SKM-1 (cell line): ENCODE measurements around the gene CSF1R.
"Not testable (repeated sequence)": the region's sequence is repeated elsewhere in the genome, so short reads cannot be mapped to it uniquely, and the experiment has no call there.

Experiments
- DNase-seq: peaks from one replicate; lab custom pipeline; 2025; ENCODE audit not compliant: unreplicated experiment; lab: John Stamatoyannopoulos, UW

Gene CSF1R

DNA sequence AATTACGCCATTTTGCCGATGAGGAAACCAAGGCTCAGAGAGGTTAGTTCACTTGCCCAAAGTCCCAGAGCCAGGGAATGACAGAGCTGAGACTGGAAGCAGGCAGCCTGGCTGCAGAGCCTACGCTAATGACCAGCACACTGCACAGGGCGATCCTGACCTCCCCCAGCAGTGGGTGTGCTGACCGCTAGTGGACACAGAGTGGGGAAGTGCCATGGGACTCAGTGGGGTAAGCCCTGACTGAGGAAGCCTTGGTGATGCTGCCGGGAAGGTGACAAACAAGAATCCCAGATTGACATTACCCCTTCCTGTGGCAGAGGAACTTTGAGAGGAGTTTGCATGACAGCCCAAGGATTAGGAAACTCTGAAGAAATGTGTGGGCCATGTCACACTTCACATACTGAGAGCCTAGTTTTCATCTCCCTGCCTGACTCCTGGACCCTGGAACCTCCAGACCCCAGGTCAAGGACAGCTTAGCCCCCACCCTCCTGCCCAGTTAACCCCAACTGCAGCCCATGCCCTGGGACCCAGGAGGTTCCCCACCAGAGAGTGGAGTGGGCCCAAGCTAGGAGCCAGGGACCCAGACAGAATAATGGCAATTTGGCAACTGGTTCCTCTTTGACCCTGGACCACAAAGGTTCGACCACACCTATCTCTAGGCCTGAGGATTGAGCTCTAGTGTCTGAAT, 19.7 kb upstream of the CSF1R start:
- DNase-seq = no peak

DNA sequence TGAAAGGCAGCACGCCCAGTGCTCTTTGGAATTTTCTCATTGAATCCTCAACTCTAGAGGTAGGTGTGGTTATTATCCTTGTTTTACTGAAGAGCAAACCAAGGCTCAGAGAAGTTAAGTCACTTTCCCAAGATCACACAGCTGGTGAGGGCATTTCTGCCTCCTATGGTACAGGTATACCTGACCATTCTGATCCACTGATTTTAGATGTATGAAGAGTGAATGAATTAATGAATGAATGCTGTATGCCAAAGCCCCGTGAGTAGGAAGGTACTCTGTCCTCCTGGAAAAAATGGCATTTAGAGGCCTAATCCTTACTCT, 18.2 kb upstream of the CSF1R start:
- DNase-seq = no peak

DNA sequence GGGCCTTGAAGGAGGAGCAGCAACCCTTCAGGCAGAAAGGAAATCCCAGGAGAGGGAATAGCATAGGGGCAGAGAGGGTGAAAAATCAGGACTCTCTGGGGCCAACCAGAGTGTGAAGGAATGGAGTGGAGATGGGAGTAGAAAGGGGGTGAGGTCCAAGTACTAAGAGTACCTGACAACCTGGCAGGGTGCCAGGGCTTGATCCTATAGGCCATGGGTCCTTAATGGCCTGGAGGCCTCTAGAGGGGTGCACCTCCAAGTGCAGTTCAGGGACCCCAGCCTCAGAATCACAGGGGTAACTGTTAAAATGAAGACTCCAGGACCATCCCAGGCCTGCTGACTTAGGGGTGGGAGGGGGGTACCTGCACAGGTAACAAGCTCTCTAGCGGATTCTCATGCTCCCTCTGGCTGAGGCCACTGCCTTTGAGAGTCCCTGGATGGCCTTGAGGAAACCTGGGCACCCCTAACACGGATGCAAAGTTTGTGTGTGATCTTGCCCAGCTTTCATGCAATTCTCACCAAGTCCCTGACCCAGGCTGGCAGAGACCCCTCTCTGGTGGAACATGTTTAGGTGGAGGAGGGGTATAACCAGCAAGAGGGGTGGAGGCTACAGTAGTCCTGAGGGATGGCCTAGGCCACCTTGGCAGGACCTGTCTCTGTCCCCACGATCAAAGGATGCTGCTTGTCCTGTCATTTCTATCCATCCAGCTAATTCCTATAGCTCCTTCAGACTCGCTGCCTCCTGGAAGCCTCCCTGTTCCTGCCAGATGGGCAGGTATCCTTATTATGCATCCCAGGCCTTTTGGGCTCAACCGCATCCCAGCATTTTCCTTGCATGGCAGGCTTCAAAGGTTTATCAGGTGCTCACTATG, 17.6 kb upstream of the CSF1R start:
- no peak for DNase-seq

DNA sequence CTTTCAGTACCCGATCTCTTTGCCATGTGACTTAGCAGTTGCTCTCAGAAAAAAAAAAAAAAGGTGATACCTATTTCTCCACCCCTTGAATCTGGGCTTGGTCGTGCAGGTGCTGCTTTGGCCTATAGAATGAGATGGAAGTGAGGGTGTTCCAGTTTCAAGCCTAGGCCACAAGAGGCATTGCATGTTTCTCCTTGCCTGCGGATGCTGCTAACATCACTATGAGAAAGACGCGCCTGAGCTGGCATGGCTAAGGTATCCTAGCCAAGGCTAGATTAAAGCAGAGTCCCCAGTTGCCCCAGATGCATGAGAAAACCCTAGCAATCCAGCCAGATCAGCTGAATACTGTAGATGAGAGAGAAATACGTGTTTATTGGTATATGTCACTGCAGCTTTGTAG, 14.7 kb upstream of the CSF1R start:
- no peak for DNase-seq

DNA sequence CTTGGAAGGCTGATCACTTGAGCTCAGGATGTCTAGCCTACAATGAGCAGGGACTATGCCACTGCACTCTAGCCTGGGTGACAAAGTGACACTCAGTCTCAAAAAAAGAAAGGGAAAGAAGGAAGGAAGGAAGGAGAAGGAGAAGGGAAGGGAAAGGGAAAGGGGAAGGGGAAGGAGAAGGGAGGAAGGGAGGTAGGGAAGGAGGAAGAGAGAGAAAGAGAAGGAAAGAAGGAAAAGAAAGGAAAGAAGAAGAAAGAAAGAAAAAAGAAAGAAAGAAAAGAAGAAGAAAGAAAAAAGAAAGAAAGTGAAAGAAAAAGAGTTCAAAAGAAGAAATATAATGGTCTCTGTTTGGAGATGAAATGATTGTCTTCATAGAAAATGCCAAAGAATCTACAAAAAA, 10.8 kb upstream of the CSF1R start:
- no peak for DNase-seq

DNA sequence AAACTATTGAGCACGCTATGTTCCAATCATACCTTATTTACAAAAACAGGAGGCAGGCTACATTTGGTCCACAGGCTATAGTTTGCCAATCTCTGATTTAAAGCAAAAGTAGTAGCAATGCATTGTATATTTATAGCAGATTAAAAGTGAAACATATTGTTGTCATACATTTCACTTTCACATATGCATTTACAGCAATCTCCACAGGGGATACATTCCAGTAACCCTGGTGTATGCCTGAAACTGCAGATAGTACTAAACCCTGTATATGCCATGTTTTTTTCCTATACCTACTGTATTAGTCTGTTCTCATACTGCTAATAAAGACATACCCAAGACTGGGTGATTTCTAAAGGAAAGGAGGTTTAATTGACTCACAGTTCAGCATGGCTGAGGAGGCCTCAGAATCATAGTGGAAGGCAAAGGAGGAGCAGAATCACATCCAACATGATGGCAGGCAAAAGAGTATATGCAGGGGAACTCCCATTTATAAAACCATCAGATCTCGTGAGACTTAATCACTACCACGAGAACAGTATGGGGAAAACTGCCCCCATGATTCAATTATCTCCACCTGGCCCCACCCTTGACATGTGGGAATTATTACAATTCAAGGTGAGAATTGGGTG, 5.9 kb upstream of the CSF1R start:
- no peak for DNase-seq

DNA sequence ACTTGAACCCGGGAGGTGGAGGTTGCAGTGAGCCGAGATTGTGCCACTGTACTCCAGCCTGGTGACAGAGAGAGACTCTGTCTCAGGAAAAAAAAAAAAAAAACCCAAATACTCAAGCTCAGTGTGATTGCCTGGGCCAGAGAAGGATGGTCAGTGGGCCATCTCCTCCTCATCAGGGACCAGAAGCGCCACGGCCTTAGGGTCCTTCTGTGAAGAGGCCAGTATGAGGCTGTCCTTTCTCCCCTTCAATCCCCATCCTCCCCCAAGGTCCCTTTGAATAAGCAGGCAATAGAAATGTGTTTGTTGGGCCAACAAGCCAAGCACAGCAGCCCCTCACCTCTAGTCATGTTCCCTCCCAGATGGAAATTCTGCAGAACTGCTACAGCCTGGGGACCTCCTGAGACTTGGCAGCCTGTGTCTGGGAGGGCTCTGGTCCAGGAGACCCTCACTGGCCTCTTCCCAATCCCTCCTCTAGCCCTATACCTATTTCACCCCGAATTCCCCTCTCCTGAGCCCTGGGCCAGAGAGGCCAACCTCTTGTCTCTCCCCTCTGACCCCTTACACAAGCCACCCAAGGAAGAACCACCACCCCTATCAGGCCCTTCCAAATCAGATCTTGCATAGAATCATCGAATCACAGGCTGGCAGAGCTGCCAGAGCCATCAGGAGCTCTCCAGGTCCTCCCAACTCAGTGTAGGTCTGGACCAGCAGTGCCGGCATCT, 1.0 kb downstream of the CSF1R start:
- no peak for DNase-seq

DNA sequence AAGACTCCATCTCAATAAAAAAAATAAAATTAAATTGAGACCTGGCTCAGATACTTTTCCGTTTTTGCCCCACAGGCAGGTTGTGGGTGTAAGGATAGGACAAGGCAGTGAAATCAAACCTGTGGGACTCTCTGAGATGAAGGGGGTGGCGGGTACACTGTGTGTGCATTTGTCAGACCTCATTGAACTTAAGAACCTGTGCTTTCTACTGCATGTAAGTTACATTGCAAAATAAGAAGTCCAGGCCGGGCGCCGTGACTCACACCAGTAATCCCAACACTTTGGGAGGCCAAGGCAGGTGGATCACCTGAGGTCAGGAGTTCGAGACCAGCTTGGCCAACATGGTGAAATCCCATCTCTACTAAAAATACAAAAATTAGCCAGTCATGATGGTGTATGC, 1.6 kb downstream of the CSF1R start:
- DNase-seq = not testable (repeated sequence)

DNA sequence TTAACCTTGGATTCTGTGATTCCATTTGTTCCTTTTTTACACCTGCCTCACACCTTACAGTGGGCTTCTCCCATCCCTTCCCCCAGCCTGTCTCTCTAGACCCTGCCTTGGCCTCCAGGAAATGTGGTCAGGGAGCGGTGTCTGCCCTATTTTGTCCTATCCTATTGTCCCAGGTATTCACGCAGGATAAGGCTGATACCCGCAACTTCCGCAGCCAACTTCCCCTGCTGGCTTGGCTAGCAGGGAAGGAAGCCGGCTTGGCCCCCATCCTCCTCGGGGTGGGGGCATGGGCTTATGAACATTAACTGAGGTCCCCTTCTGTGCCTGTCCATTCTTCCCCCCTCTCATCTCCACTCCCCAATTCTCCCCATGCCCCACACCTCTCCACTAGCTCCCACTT, 3.5 kb downstream of the CSF1R start:
- no peak for DNase-seq

DNA sequence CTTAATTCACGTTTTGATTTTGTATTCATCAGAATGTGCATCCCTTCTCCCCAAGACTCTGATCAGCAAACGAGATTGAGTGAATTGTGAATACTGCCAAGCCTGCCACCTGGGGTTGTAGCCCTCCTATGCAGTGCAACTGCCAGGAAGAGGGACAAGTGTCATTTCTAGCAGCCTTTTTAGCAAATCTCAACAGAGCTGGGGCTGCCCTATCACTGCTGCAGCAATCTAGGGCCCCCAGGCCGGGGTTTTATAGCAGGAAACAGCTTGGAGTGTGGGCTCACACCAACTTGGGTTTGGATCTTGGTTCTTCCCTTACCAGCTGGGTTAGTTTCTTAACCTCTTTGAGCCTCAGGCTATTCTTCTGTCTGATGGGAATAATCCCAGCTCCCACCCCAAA, 4.0 kb downstream of the CSF1R start:
- no peak for DNase-seq

DNA sequence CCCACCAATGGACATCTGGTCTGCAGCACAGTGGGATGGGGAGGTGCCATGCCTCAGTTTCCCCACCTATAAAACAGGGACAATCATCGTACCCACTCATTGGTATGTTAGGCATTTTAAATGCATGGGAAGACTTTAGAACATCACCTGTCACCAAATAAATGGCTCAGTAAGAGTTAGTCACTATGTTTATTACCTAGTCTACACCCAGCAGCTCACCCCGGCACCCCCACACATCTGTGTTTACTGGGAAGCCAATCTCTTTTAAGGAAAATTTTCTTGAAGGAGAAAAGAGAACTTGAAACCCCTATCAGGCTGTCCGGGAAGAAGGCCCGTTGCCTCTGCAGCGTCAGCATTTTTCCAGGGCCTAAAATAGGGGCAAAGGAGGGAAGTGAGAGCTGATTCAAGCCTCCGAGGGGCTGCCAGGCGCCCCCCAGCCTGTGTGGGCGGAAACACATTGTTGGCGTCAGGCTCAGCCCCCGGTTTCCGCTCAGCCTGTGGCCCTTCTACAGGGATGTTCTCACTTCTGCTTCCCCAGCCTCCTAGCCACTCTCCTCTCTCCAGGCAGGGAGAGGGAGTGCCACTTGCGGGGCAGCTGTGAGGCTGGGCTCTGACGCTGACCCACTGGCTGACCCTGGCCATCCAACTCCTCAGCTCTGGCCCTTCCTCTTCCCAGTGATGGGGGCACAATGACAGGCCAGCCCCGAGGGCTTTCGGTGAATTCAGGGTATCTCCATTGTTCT, 4.6 kb downstream of the CSF1R start:
- peak; percentile 61 for DNase-seq

DNA sequence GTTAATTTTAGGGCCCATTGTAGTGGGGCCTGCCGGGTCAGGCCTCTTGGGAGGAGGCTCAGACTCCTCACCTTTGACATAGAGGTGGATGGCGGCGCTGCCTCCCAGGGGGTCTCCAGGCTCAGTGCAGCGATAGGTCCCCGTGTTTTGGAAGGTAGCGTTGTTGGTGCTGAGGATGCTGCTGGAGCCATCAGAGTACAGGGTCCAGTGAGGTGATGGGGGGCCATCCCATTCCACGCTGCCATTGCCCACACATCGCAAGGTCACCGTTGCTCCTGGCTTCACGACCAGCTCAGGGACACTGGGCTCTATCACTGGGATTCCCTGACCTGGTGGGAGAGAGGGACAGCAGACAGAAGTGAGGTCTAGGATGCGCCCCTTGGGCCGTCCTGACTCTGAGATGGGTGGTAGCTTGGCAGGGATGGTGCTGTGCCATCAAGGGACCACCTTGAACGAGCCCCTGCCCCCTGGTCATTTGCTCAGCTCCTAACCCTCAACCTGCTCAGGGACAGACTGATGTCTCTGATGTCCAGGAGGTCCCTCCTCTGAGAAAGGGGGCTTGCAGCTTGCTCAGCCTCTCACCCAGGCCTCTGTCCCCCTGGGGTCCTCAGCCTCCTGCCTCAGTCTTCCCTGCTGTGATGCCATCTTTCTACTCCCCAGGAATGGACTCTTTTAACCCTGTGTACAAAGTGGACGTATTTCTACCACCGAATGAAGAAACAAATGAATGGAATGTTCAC, 5.5 kb downstream of the CSF1R start:
- no peak for DNase-seq

DNA sequence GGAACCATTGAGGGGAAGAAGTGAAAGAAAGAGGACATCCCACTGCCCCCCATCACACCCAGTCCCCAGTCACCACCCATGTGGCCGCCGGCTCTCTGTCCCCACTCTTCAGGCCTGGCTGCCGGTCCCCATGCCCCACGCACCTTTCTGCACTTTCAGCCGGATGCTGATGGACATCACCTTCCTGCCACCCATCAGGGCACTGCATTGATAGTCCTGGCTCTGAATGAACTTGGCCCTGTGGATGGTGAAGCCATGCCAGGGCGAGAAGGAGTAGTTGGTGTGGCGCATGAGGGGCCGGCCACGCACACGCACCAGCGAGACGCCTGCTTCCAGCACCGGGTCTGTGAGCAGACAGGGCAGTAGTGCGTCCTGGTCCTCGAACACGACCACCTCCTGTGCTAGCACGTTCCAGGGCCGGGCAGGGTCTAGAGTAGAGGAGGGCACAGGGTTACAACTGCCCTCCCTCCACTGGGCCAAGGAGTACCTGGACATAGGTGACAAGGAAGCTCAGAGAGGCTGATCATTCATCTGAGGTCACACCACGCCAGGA, 6.4 kb downstream of the CSF1R start:
- DNase-seq = no peak

DNA sequence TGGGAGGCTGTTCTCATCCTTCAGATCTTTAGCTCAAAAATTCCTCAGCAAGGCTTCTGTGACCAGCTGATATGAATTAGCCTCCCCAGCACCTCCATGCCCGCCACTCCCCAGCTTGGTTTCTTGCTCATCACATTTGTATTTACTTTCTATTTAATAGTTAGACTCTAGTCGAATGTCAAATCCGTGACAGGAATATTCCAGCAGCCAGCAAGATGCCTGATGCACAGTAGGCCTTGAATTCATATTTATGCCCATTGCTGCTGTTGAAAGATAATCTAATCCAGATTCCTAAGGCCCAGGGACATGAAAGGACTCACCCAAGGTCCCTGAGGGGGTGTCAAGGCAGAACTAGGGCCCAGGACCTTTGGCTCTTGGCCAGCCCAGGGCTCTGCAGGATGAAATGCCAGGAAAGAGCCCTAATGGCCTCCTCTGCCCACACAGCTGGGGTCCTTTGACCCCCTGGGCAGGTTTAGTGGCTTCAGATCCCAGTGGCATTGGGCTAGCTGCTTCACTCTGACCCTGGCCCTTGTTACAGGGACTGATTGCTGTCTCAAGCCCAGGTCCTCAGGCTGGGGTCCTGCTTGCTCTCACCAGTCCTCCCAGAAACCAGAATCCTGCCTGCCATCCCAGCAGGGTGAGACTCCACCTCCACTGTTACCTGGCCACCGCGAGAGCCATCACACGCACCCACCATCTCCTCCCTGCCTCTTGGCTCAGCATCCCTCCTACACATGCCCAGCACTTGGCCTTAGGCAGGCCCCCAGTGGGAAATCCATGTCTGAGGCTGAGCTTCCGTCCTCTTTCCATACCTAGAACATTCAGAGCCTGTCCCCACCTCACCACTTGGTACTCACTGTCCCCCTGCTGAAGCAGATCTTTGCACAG, 7.3 kb downstream of the CSF1R start:
- DNase-seq = no peak

DNA sequence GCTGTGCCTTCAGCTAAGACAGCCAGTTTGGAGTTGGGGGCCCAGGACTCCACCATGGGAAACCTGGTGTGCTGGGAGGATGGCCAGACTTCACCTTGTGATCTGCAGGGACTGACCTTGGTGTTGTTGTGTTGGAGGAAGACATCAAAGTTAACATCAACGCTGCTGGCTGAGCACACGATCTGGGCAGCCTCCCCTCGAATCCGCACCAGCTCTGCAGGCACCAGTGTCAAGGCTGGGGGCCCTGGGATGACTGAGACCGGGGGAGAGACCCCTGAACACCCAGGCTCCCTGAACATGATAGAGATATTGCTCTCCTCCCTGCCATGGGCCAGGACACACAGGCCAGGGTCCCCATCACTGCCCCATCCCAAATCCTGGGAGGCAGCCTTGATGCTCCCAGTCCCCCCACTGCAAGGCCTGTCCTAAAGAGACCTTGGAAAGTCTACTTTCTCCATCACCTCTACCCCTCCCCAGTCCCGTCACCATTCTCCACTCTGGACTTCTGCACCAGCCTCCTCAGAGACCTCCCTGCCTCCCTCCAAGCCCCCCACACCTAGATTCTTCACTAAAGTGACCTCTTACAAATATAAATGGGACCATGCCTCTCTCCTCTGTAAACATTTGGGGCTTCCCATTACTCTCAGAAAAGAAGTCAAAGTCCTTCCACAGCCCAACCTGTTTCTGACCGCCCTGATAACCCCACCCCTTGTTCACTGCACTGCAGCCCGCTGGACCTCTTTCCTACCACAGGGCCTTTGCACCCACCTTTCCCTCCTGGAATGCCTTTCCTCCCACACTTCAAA, 8.2 kb downstream of the CSF1R start:
- DNase-seq = no peak

DNA sequence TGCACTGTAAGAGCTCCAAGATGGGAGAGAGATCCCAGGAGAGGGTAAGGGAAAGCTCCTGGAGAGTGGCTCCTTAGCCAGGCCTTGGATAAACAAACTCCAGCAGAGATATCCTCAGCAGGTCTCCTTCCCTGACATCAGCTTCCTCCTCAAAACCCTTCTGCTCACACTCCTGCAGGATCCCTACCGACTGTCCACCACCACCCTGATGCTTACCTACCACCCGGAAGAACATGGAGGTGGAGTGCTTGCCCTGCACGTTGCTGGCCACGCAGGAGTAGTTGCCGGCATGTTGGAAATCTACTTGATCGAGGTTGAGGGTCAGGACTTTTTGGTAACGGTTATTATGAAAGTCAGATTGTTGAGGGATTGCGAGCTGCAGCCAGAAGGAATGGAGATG, 9.3 kb downstream of the CSF1R start:
- no peak for DNase-seq

DNA sequence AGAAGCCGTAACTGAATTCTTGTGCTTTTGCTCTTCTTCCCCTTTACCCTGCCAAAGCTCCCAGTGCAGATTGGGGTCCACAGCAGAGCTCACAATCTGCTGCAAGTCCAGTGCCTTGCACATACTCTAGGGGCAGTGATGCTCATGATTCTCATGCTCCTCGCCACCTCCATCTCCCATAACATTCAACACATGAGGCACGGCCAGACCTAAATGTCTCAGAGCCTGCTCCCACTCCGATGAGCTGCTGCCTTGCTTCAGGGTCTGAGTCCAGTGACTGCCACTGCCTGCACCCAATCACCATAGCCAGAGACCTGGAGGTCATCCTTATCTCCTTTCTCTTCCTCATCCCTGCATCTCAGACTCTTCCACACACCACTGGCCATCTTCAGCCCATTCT, 10.5 kb downstream of the CSF1R start:
- DNase-seq = no peak

DNA sequence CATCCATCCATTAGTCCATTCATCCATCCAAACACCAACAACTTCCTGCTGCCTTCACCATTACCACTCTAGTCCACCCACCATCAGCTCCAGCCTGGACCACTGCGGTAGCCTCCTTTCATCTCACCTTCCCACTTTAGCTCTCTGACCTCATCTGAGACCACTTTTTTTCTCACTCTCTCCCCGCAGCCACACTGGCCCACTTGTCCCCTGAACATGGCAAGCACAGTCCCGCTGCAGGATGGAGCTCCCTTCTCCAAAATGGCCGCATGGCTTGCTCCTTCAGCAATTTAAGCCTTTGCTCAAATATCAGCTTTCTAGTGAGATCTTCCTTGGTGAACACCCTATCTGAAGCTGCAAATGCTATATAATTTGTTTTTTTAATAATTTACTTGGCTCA, 11.1 kb downstream of the CSF1R start:
- DNase-seq = no peak
